Skeletal muscle satellite cell (primary cell): ENCODE data around the gene RIC8A.

ENCODE experiments used
- H3K27me3 ChIP-seq: 2 replicates; pipeline ENCODE4 v1.7.0; 2013; ENCODE audit warnings: low read length; ENCODE audit not compliant: control insufficient read depth, insufficient read depth
- H3K36me3 ChIP-seq: 2 replicates; pipeline ENCODE4 v1.7.0; 2013; ENCODE audit warnings: mild to moderate bottlenecking, control low read depth, low read length; ENCODE audit not compliant: insufficient read depth
- H3K4me1 ChIP-seq: 2 replicates; pipeline ENCODE4 v1.7.0; 2013; ENCODE audit warnings: low read length; ENCODE audit not compliant: control insufficient read depth, insufficient read depth
- H3K4me2 ChIP-seq: 2 replicates; pipeline ENCODE4 v1.7.0; 2013; ENCODE audit warnings: mild to moderate bottlenecking, low read length
- H3K4me3 ChIP-seq: 2 replicates; pipeline ENCODE4 v1.7.0; 2013; ENCODE audit warnings: low read length
- H3K9ac ChIP-seq: 2 replicates; pipeline ENCODE4 v1.7.0; 2013; ENCODE audit warnings: mild to moderate bottlenecking, low read depth, low read length, moderate library complexity
- H3K9me3 ChIP-seq: replicated peaks from 2 replicates; pipeline ENCODE4 v1.7.0; 2013; ENCODE audit warnings: mild to moderate bottlenecking, control low read depth, low read length

The RIC8A gene

DNA sequence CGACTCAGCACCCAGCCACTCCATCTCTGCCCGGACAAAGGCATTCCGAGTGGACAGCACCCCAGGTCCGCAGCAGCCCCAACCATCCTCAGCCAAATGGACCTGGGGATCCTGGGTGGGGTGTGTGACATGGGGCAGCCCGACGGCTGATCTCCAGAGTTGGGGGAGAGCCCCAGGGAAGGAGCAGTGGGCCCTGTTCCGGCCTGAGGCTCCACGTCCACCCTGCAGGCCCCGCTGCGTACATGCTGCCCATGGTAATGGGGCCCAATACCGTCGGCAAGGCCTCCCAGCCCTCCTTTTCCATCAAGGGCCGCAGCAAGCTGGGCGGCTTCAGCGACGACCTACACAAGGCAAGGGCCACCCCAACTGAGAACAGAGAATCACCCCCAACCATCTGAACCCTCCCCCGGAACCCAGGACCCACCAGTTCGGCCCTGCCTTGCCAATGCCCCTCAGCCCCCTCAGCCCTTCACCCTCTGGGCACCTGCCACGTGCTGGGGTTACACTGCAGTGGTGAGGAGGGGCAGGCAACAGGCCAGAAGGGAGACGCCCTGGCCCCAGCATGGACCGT, 9.2 kb upstream of the RIC8A start:
- Histone ChIP-seq H3K4me1 (no peaks in the 10 kb centered on the region), H3K4me3 (no peak overlapping the region), H3K36me3 (peaks cover 11% of the 10 kb centered on the region), H3K9ac (no peak overlapping the region), H3K4me2 (no peak overlapping the region), H3K9me3 (no peaks in the 10 kb centered on the region), H3K27me3 (no peaks in the 10 kb centered on the region)

DNA sequence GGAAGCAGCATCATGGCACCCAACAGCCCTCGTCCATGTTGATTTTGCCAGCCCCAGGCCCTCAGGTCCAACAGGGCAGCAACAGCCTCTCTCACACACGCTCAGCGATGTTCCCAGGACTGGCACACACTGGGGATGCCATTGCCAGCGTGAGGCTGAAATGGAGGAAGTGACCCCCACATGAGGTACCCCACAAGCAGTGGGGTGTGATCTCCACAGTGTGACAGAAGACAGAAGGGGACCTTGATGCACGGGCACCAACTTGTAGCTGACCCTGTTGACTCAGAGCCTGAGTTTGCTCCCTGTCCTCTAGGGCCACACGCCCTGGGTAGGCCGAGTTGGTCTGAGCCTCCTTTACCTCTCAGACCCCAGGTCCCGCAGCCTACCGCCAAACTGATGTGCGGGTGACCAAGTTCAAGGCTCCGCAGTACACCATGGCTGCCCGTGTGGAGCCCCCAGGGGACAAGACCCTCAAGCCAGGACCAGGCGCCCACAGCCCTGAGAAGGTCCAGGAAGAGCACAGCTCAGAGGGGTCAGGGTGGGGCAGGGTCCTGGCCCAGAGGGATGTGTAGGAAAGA, 8.4 kb upstream of the RIC8A start:
- Histone ChIP-seq H3K36me3 (peaks cover 19% of the 10 kb centered on the region), H3K9me3 (no peaks in the 10 kb centered on the region), H3K27me3 (no peaks in the 10 kb centered on the region), H3K9ac (no peak overlapping the region), H3K4me3 (no peak overlapping the region), H3K4me2 (no peak overlapping the region), H3K4me1 (no peaks in the 10 kb centered on the region)

DNA sequence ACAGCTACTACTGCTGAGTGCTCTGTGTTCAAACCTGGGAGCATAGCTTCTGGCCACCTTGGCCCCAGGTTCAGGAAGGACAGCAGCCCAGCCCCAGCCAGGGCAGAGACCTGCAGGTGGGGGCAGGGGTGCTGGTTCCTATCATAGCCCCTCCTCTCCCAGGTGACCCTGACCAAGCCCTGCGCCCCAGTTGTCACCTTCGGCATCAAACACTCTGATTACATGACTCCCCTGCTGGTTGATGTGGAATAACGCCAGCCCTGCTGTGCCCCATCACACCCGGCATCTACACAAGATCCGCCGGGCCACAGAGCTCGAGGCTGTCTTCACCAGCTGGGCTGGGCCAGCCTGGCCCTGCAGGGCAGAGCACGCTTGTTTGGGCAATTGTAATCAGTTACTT, 7.7 kb upstream of the RIC8A start:
- Histone ChIP-seq H3K4me3 (no peak overlapping the region), H3K9ac (no peak overlapping the region), H3K27me3 (no peaks in the 10 kb centered on the region), H3K36me3 (peaks cover 26% of the 10 kb centered on the region), H3K4me1 (no peaks in the 10 kb centered on the region), H3K9me3 (no peaks in the 10 kb centered on the region), H3K4me2 (no peak overlapping the region)

- Histone ChIP-seq H3K4me2 (no peak overlapping the region), H3K4me1 (peaks cover 3% of the 10 kb centered on the region), H3K9me3 (no peaks in the 10 kb centered on the region), H3K27me3 (no peaks in the 10 kb centered on the region), H3K9ac (no peak overlapping the region), H3K4me3 (no peak overlapping the region), H3K36me3 (peaks cover 32% of the 10 kb centered on the region)
These were observed 7.1 kb upstream of the RIC8A start for GRCh38 chr11:200224-201003.

DNA sequence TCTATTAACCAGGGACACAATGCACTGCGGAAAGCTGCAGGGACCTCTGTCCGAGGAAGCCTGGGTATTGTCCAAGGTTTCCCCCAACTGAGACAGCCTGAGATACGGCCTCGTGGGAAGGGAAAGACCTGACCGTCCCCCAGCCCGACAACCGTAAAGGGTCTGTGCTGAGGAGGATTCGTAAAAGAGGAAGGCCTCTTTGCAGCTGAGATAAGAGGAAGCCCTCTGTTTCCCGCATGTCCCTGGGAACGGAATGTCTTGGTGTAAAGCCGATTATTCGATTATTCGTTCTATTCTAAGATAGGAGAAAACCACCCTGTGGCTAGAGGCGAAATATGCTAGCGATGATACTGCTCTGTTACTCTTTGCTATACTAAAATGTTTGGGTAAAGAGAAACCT, 5.5 kb upstream of the RIC8A start:
- H3K9me3 ChIP-seq = no peaks in the 10 kb centered on the region
- H3K27me3 ChIP-seq = no peaks in the 10 kb centered on the region
- peaks cover 36% of the 10 kb centered on the region for H3K36me3 ChIP-seq
- peaks cover 14% of the 10 kb centered on the region for H3K4me1 ChIP-seq
- H3K4me2 ChIP-seq = no peak overlapping the region
- H3K9ac ChIP-seq = no peak overlapping the region
- H3K4me3 ChIP-seq = no peak overlapping the region

- Histone ChIP-seq H3K9ac (no peak overlapping the region), H3K4me1 (peaks cover 14% of the 10 kb centered on the region), H3K27me3 (no peaks in the 10 kb centered on the region), H3K36me3 (peaks cover 36% of the 10 kb centered on the region), H3K9me3 (no peaks in the 10 kb centered on the region), H3K4me3 (no peak overlapping the region), H3K4me2 (no peak overlapping the region)
These were observed 5.0 kb upstream of the RIC8A start for GRCh38 chr11:202490-202889.

GRCh38 chr11:203056-203944, 4.2 kb upstream of the RIC8A start:
- Histone ChIP-seq H3K4me3 (no peak overlapping the region), H3K4me1 (peaks cover 14% of the 10 kb centered on the region), H3K4me2 (no peak overlapping the region), H3K36me3 (peaks cover 36% of the 10 kb centered on the region), H3K9me3 (no peaks in the 10 kb centered on the region), H3K27me3 (no peaks in the 10 kb centered on the region), H3K9ac (no peak overlapping the region)

DNA sequence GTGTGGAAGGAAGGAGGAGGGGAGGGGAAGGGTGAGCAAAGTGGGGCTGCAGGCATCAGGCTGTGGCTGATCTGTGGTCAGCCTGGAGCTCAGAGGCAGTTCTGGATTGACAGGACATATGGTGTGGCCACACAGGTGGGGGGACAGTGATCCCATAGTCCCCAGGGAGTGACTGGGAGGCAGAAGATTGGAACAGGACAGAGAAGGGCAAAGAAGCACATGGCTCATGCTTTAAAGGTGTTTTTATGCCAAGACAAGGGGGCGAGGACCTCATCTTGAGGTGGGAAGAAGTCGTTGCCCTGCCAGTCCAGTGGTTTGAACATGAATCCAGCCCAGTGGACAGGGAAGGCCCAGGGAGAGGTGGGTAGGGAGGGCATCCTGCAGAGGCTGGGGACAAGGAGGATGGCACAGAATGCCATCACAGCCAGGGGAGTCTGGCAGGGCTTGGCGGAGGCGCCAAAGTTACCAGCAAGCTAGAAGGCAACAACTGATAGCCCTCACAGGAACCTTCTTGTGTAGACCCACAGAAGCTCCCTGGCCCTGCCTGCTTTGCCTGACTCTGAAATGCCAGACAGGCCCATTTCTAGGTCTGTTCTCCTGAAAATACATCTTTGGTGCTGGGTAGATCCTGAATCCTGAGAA, 3.4 kb upstream of the RIC8A start:
- Histone ChIP-seq H3K4me3 (no peak overlapping the region), H3K4me2 (peak overlapping the region; percentile 21), H3K9ac (no peak overlapping the region), H3K36me3 (peaks cover 36% of the 10 kb centered on the region), H3K4me1 (peaks cover 14% of the 10 kb centered on the region), H3K27me3 (no peaks in the 10 kb centered on the region), H3K9me3 (no peaks in the 10 kb centered on the region)

- H3K27me3 ChIP-seq = no peaks in the 10 kb centered on the region
- no peak overlapping the region for H3K4me3 ChIP-seq
- H3K4me1 ChIP-seq = peaks cover 19% of the 10 kb centered on the region
- no peak overlapping the region for H3K4me2 ChIP-seq
- no peak overlapping the region for H3K9ac ChIP-seq
- H3K36me3 ChIP-seq = peaks cover 39% of the 10 kb centered on the region
- no peaks in the 10 kb centered on the region for H3K9me3 ChIP-seq
These were observed 2.9 kb upstream of the RIC8A start for GRCh38 chr11:204587-205109.

GRCh38 chr11:205221-206001, 2.1 kb upstream of the RIC8A start:
- H3K36me3 ChIP-seq = peaks cover 47% of the 10 kb centered on the region
- H3K4me2 ChIP-seq = peak overlapping the region; percentile 91
- H3K9ac ChIP-seq = peak overlapping the region; percentile 99
- H3K9me3 ChIP-seq = no peaks in the 10 kb centered on the region
- H3K4me1 ChIP-seq = peaks cover 26% of the 10 kb centered on the region
- no peaks in the 10 kb centered on the region for H3K27me3 ChIP-seq
- H3K4me3 ChIP-seq = peak overlapping the region; percentile 96
